OCI-LY7 (cell line): Measurements from ENCODE around the gene RNF223. TPM values are rescaled to one million over a fixed set of nuclear protein-coding genes. Genes with fewer than 3 reads are reported as not detected.

Experiments used
- Bru-seq: library from RNA; stranded (reverse); fragments of 400-500 nt; gene quantifications from one replicate; lab custom pipeline; 2021; lab: Mats Ljungman, UMichigan
- BruChase-seq, 2 experiments: library from RNA; stranded (reverse); fragments of 400-500 nt; gene quantifications; one replicate each; lab custom pipeline; 2021; lab: Mats Ljungman, UMichigan
- BruUV-seq: library from RNA; stranded (reverse); fragments of 400-500 nt; replicated peaks from 2 replicates; lab custom pipeline; 2021; lab: Mats Ljungman, UMichigan
- CTCF ChIA-PET: fragments of 300-600 bp; sonication (Branson Sonifier 250); formaldehyde crosslinking; loops from one replicate; lab custom pipeline; 2022; ENCODE audit warnings: antibody characterized with exemption; ENCODE audit not compliant: unreplicated experiment; lab: Charles Lee
- POLR2A ChIA-PET: fragments of 300-600 bp; sonication (Branson Sonifier 250); formaldehyde crosslinking; loops from one replicate; lab custom pipeline; 2022; ENCODE audit warnings: antibody characterized with exemption; lab: Charles Lee
- DNase-seq: peaks from one replicate; pipeline ENCODE4 v3.0.0-alpha.2; 2015; ENCODE audit warnings: low spot score
- H2AFZ ChIP-seq: fragments of 200-600 bp; sonication (generic), shearing (Covaris generic); 2 replicates; pipeline ENCODE4 v1.6.1; 2014; ENCODE audit warnings: mild to moderate bottlenecking, antibody characterized with exemption, low read length, moderate library complexity
- H3K27ac ChIP-seq: fragments of 200-600 bp; sonication (generic); 2 replicates; pipeline ENCODE4 v1.5.1; 2014; ENCODE audit warnings: mixed run types, low read depth, mild to moderate bottlenecking, moderate library complexity, low read length, inconsistent platforms; ENCODE audit not compliant: poor library complexity, severe bottlenecking
- H3K36me3 ChIP-seq: fragments of 200-600 bp; sonication (generic); 2 replicates; pipeline ENCODE4 v1.6.1; 2014; ENCODE audit warnings: mild to moderate bottlenecking, antibody characterized with exemption, low read length, moderate library complexity, mixed read lengths; ENCODE audit not compliant: insufficient read depth
- H3K4me1 ChIP-seq: fragments of 200-600 bp; sonication (generic); 2 replicates; pipeline ENCODE4 v1.5.1; 2014; ENCODE audit warnings: mild to moderate bottlenecking, low read length; ENCODE audit not compliant: insufficient read depth, poor library complexity, severe bottlenecking
- H3K4me2 ChIP-seq: fragments of 200-600 bp; sonication (generic); 2 replicates; pipeline ENCODE4 v1.6.1; 2014; ENCODE audit warnings: mild to moderate bottlenecking, low read length
- H3K4me3 ChIP-seq: fragments of 200-600 bp; sonication (generic); 2 replicates; pipeline ENCODE4 v1.5.1; 2014; ENCODE audit warnings: mild to moderate bottlenecking, low read depth, low read length; ENCODE audit not compliant: poor library complexity, severe bottlenecking
- H3K79me2 ChIP-seq: fragments of 200-600 bp; sonication (generic); 2 replicates; pipeline ENCODE4 v1.6.1; 2016; ENCODE audit warnings: low read depth, mild to moderate bottlenecking, low read length, moderate library complexity, mixed read lengths; ENCODE audit not compliant: insufficient read depth
- H3K9me2 ChIP-seq: fragments of 200-600 bp; sonication (generic); 2 replicates; pipeline ENCODE4 v1.6.1; 2016; ENCODE audit warnings: mild to moderate bottlenecking, low read length, mixed read lengths; ENCODE audit not compliant: insufficient read depth
- H3K9me3 ChIP-seq: fragments of 200-600 bp; sonication (generic); 2 replicates; pipeline ENCODE4 v1.6.1; 2014; ENCODE audit warnings: mild to moderate bottlenecking, mixed run types, low read length, mixed read lengths
- H4K20me1 ChIP-seq: fragments of 200-600 bp; sonication (generic); 2 replicates; pipeline ENCODE4 v1.6.1; 2014; ENCODE audit warnings: mild to moderate bottlenecking, antibody characterized with exemption, low read length, moderate library complexity, mixed read lengths; ENCODE audit not compliant: insufficient read depth
- EZH2phosphoT487 ChIP-seq: fragments of 200-600 bp; sonication (generic); IDR thresholded peaks from 2 replicates; pipeline ENCODE4 v1.6.1; 2018; ENCODE audit warnings: low read depth, borderline replicate concordance, mild to moderate bottlenecking, mixed run types, antibody characterized with exemption, low read length, moderate library complexity, mixed read lengths
- intact Hi-C: fragments of 100-400 bp; cut with micrococcal nuclease; formaldehyde crosslinking; loops from one replicate; pipeline ENCODE4 v1.10.0; 2022; ENCODE audit not compliant: unreplicated experiment
- long read RNA-seq: library from polyadenylated mRNA; stranded (forward); transcript quantifications from one replicate; pipeline ENCODE4 v2.0.0, GENCODE V29; 2022
- total RNA-seq, 2 experiments: library from RNA; depleted of rRNA in 1 of 2; stranded (reverse); fragments of >200 nt in 1 of 2; shearing (Covaris generic) in 1 of 2; gene quantifications; 2 replicates each; pipeline ENCODE4 v1.2.3, GENCODE V29; 2014 to 2022
- TF ChIP-seq, protein P1 (sequence below): fragments of 200-600 bp; sonication (generic); conservative IDR thresholded peaks from 2 replicates; pipeline ENCODE4 v1.5.1; 2014; ENCODE audit warnings: mild to moderate bottlenecking, antibody characterized with exemption, low read length, moderate library complexity, mixed read lengths

Gene RNF223
- total RNA-seq (2014; rRNA removed; shearing (Covaris generic)) (not detected in 2 replicates), total RNA-seq (2022) (not detected in 2 replicates), Bru-seq, nascent RNA (not detected), BruChase-seq, experiment 1, labeled RNA remaining after a 6-hour chase (percentile 20 among the genes with signal in this experiment), BruChase-seq, experiment 2, labeled RNA remaining after a 2-hour chase (percentile 23 among the genes with signal in this experiment)
- long read RNA-seq, result 0 reads

- H4K20me1 ChIP-seq, result no peaks in the 10 kb centered on the region
- intact Hi-C loops, result no loop called here
- no peaks in the 10 kb centered on the region for H3K36me3 ChIP-seq
- no peak within 1 kb of the TSS for H3K4me3 ChIP-seq
- H3K27ac ChIP-seq, result no peak within 1 kb of the TSS
- CTCF ChIA-PET, result no interaction called here
- no peak for TF ChIP-seq EZH2phosphoT487
- TF ChIP-seq, protein P1, sequence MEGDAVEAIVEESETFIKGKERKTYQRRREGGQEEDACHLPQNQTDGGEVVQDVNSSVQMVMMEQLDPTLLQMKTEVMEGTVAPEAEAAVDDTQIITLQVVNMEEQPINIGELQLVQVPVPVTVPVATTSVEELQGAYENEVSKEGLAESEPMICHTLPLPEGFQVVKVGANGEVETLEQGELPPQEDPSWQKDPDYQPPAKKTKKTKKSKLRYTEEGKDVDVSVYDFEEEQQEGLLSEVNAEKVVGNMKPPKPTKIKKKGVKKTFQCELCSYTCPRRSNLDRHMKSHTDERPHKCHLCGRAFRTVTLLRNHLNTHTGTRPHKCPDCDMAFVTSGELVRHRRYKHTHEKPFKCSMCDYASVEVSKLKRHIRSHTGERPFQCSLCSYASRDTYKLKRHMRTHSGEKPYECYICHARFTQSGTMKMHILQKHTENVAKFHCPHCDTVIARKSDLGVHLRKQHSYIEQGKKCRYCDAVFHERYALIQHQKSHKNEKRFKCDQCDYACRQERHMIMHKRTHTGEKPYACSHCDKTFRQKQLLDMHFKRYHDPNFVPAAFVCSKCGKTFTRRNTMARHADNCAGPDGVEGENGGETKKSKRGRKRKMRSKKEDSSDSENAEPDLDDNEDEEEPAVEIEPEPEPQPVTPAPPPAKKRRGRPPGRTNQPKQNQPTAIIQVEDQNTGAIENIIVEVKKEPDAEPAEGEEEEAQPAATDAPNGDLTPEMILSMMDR, result no peak
- POLR2A ChIA-PET, result no interaction called here
- no TSS peak for BruUV-seq
- no peaks in the 10 kb centered on the region for H3K9me3 ChIP-seq
- no peaks in the 10 kb centered on the region for H3K9me2 ChIP-seq
- H3K4me1 ChIP-seq, result peaks cover 18% of the 10 kb centered on the region
- no peak for DNase-seq
- no peak within 1 kb of the TSS for H3K4me2 ChIP-seq
- H2AFZ ChIP-seq, result no peak within 1 kb of the TSS
- H3K79me2 ChIP-seq, result no peaks in the 10 kb centered on the region
Measured at GRCh38 chr1:1073743-1074587, at the start of gene RNF223. TSS of gene RNF223 (minus strand) at chr1:1074306. CDS start at chr1:1072566, 1,740 bp downstream.

DNA sequence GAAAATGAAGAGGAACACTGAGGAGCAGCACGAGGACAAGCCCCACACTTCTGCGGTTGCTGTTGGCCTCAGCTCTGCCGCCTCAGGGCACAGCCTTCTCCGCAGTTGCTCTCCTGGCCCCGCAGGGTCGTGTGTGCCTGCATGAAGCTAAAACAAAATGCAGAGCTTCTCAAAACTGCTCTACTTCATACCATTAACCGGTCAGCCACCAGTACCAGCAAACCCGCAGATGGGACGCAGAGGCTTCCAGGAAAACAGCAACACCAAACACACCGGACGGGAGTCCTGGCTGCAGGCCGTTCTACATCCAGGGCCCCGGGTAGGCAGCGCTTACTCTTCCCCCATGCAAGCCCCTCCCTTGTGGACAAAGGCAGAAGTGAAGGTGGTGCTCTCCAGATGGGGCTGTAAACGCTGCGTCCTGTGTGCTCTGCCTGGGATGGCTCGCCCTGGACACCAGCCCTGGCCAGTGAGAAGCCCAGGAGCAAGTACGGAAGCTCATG is 48.9 kb upstream of the RNF223 start:
- no peak for DNase-seq
- H3K9me2 ChIP-seq, result no peaks in the 10 kb centered on the region
- no peak for TF ChIP-seq EZH2phosphoT487
- TF ChIP-seq, protein P1, result no peak
- no peak overlapping the region for H3K27ac ChIP-seq
- H3K9me3 ChIP-seq, result no peaks in the 10 kb centered on the region
- intact Hi-C loops, result loop anchor here (1.0 to 2.0 kb wide), 3 partner anchors 90 to 170 kb away; no protein-coding TSS in a partner anchor
- H3K4me2 ChIP-seq, result no peak overlapping the region
- H3K79me2 ChIP-seq, result no peaks in the 10 kb centered on the region
- H3K4me1 ChIP-seq, result no peaks in the 10 kb centered on the region
- H3K36me3 ChIP-seq, result no peaks in the 10 kb centered on the region
- no peak overlapping the region for H2AFZ ChIP-seq
- H4K20me1 ChIP-seq, result no peaks in the 10 kb centered on the region
- no peak overlapping the region for H3K4me3 ChIP-seq
- ChIA-PET POLR2A (interaction anchor here (0.5 kb wide), 1 partner anchor 457 kb away, joined by 3 read pairs; no protein-coding TSS in a partner anchor), CTCF (interaction anchor here (0.7 kb wide), 1 partner anchor 151 kb away, joined by 11 read pairs; the partner anchor contains the start of gene UBE2J2)
- BruUV-seq, result no TSS peak
